Rectal smooth muscle tissue (tissue), 1 donor: ENCODE data around the gene CDK5RAP1.

Source experiments
- H3K27ac ChIP-seq: one replicate; pipeline ENCODE4 v1.7.0; 2013; ENCODE audit warnings: low read depth, low read length, inconsistent platforms
- H3K27me3 ChIP-seq: one replicate; pipeline ENCODE4 v1.7.0; 2013; ENCODE audit warnings: low read length; ENCODE audit not compliant: control insufficient read depth, insufficient read depth
- H3K36me3 ChIP-seq: one replicate; pipeline ENCODE4 v1.7.0; 2013; ENCODE audit warnings: low read length; ENCODE audit not compliant: control insufficient read depth, insufficient read depth
- H3K4me1 ChIP-seq: one replicate; pipeline ENCODE4 v1.7.0; 2013; ENCODE audit warnings: low read length; ENCODE audit not compliant: control insufficient read depth, insufficient read depth
- H3K4me3 ChIP-seq: one replicate; pipeline ENCODE4 v1.7.0; 2013; ENCODE audit warnings: low read length
- H3K9ac ChIP-seq: one replicate; pipeline ENCODE4 v1.7.0; 2013; ENCODE audit warnings: low read length

Gene CDK5RAP1

GRCh38 chr20:33411242-33411641 lies 9.9 kb upstream of the CDK5RAP1 start:
- H3K36me3 ChIP-seq = peaks cover 22% of the 10 kb centered on the region
- no peak overlapping the region for H3K9ac ChIP-seq
- H3K27me3 ChIP-seq = no peaks in the 10 kb centered on the region
- no peaks in the 10 kb centered on the region for H3K4me1 ChIP-seq
- H3K4me3 ChIP-seq = no peak overlapping the region
- no peak overlapping the region for H3K27ac ChIP-seq

- H3K36me3 ChIP-seq = peaks cover 20% of the 10 kb centered on the region
- no peak overlapping the region for H3K9ac ChIP-seq
- no peaks in the 10 kb centered on the region for H3K27me3 ChIP-seq
Observed at GRCh38 chr20:33410081-33410742, 8.9 kb upstream of the CDK5RAP1 start.

GRCh38 chr20:33408716-33409654 lies 7.7 kb upstream of the CDK5RAP1 start:
- H3K9ac ChIP-seq = no peak overlapping the region
- H3K4me3 ChIP-seq = no peak overlapping the region
- H3K4me1 ChIP-seq = no peaks in the 10 kb centered on the region
- peaks cover 20% of the 10 kb centered on the region for H3K36me3 ChIP-seq
- no peaks in the 10 kb centered on the region for H3K27me3 ChIP-seq
- H3K27ac ChIP-seq = no peak overlapping the region

More at GRCh38 chr20:33410081-33410742, 8.9 kb upstream of the CDK5RAP1 start:
- Histone ChIP-seq H3K4me1 (no peaks in the 10 kb centered on the region), H3K27ac (no peak overlapping the region), H3K4me3 (no peak overlapping the region)

GRCh38 chr20:33408313-33408712 lies 7.0 kb upstream of the CDK5RAP1 start:
- H3K4me1 ChIP-seq = no peaks in the 10 kb centered on the region
- H3K9ac ChIP-seq = no peak overlapping the region
- peaks cover 20% of the 10 kb centered on the region for H3K36me3 ChIP-seq
- no peak overlapping the region for H3K4me3 ChIP-seq
- no peaks in the 10 kb centered on the region for H3K27me3 ChIP-seq
- H3K27ac ChIP-seq = peak overlapping the region; percentile 8

GRCh38 chr20:33407796-33408195 lies 6.5 kb upstream of the CDK5RAP1 start:
- peaks cover 20% of the 10 kb centered on the region for H3K36me3 ChIP-seq
- H3K9ac ChIP-seq = no peak overlapping the region

GRCh38 chr20:33407251-33407650 lies 5.9 kb upstream of the CDK5RAP1 start:
- no peak overlapping the region for H3K4me3 ChIP-seq
- H3K9ac ChIP-seq = no peak overlapping the region
- H3K27ac ChIP-seq = no peak overlapping the region
- H3K27me3 ChIP-seq = no peaks in the 10 kb centered on the region
- no peaks in the 10 kb centered on the region for H3K4me1 ChIP-seq
- peaks cover 20% of the 10 kb centered on the region for H3K36me3 ChIP-seq

More at GRCh38 chr20:33407796-33408195, 6.5 kb upstream of the CDK5RAP1 start:
- H3K27me3 ChIP-seq = no peaks in the 10 kb centered on the region
- H3K4me1 ChIP-seq = no peaks in the 10 kb centered on the region
- no peak overlapping the region for H3K4me3 ChIP-seq
- H3K27ac ChIP-seq = no peak overlapping the region

- no peak overlapping the region for H3K4me3 ChIP-seq
- peaks cover 6% of the 10 kb centered on the region for H3K4me1 ChIP-seq
- peaks cover 6% of the 10 kb centered on the region for H3K36me3 ChIP-seq
- no peak overlapping the region for H3K27ac ChIP-seq
- H3K27me3 ChIP-seq = no peaks in the 10 kb centered on the region
- no peak overlapping the region for H3K9ac ChIP-seq
Observed at GRCh38 chr20:33404281-33404680, 3.0 kb upstream of the CDK5RAP1 start.

GRCh38 chr20:33401921-33402369 lies 626 bp upstream of the CDK5RAP1 start:
- Histone ChIP-seq H3K9ac (no peak overlapping the region), H3K4me3 (peak overlapping the region; percentile 83), H3K36me3 (no peaks in the 10 kb centered on the region), H3K27ac (no peak overlapping the region), H3K27me3 (no peaks in the 10 kb centered on the region), H3K4me1 (peaks cover 6% of the 10 kb centered on the region)

- Histone ChIP-seq H3K9ac (peak overlapping the region; percentile 41), H3K4me1 (peaks cover 6% of the 10 kb centered on the region), H3K27ac (no peak overlapping the region), H3K27me3 (no peaks in the 10 kb centered on the region), H3K4me3 (peak overlapping the region; percentile 83), H3K36me3 (no peaks in the 10 kb centered on the region)
Observed at GRCh38 chr20:33400812-33401183, 521 bp downstream of the CDK5RAP1 start.

GRCh38 chr20:33399924-33400323 lies 1.4 kb downstream of the CDK5RAP1 start:
- Histone ChIP-seq H3K36me3 (peaks cover 3% of the 10 kb centered on the region), H3K27ac (no peak overlapping the region), H3K4me3 (peak overlapping the region; percentile 83), H3K4me1 (peaks cover 6% of the 10 kb centered on the region), H3K27me3 (no peaks in the 10 kb centered on the region), H3K9ac (no peak overlapping the region)

- Histone ChIP-seq H3K27me3 (no peaks in the 10 kb centered on the region), H3K27ac (no peak overlapping the region), H3K4me1 (no peaks in the 10 kb centered on the region), H3K9ac (no peak overlapping the region), H3K4me3 (no peak overlapping the region), H3K36me3 (peaks cover 11% of the 10 kb centered on the region)
Observed at GRCh38 chr20:33394718-33395117, 6.6 kb downstream of the CDK5RAP1 start.

GRCh38 chr20:33393609-33394008 lies 7.7 kb downstream of the CDK5RAP1 start:
- Histone ChIP-seq H3K4me3 (no peak overlapping the region), H3K27ac (no peak overlapping the region), H3K36me3 (peaks cover 11% of the 10 kb centered on the region), H3K27me3 (no peaks in the 10 kb centered on the region), H3K4me1 (no peaks in the 10 kb centered on the region), H3K9ac (no peak overlapping the region)
